HG03175 (cell line): ENCODE measurements around the gene CRYGS.

Source experiments
- ATAC-seq: cut with Tn5 transposase; IDR thresholded peaks from one replicate; pipeline ENCODE4 v1.9.1; 2021; ENCODE audit warnings: mild to moderate bottlenecking, moderate library complexity; ENCODE audit not compliant: unreplicated experiment

Gene CRYGS

DNA sequence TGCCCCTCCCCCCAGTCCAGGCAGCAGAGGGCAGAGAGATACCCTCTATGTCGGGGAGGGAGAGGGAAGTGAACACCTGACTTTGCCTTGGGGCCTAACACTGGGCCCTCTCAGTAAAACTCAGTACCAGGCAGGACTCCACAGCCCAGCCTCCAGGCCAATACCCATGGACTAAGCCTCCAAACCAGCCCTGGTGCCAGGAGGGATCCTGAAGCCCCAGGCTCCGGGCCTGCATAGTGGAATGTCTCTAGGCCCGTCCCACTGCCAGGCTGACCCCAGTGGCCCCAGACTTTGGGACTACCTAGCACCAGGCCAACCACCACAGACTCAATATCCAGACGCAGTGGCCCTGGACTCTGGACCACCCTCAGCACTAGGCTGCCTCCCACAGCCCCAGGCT, 46.6 kb downstream of the CRYGS start:
- no peak for ATAC-seq

DNA sequence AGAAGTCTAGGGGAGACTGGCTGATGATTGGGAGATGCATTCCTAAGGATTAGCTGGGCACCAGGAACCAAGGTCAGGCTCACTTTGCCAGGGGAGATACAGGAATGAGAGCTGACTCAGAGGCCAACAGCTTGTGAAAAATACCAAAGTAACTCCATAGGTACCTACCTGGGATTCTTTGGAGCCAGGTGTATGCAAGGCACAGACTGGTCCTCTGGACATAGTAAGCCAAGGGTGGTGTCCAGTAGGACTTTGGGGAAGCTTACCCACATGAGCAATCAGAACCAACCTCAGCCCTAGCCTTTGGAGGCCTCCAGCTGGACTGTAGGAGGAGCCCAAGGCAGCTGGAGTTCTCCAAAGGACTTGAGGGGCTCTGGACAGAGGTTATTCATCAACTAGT, 47.5 kb downstream of the CRYGS start:
- no peak for ATAC-seq

GRCh38 chr3:186496016-186496415, 48.2 kb downstream of the CRYGS start:
- ATAC-seq: no peak

DNA sequence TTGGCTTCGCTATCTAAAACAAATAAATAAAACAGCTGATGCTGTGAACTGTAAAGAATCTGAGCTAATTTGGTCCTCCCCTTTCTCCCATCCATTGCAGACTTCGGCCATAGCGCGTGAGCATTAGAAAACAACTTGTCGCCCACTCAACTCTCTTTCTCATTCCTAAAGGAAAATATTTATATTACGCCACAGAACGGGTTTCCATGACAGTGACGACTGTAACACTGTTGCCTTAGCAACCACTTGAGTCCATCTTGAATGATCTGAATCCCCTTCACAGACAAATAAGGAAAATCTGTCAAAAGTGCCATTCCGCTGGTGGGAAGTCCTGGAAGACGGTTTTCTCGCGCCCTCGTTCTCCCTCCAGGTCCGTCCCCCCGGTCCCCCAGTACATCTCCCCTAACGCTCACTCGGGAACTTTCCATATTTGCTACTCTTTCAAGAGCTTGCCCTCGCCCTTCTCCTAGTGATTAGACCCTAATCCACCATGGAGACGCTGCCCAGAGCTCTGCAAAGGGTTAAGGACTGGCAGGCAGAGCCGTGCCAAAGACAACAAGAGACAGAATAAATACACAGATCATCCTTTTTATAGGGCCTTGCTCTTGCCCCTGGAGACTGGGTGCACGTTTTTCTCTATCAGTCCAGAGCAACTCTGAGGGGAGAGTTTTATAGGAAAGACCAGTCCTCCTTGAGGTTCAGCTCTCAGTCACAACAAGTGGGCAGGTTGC, 50.5 kb downstream of the CRYGS start:
- no peak for ATAC-seq

GRCh38 chr3:186492385-186492984, 51.7 kb downstream of the CRYGS start:
- ATAC-seq: no peak

GRCh38 chr3:186489507-186489906, 54.7 kb downstream of the CRYGS start:
- no peak for ATAC-seq
